Measurements from ENCODE around the gene ESRRA. TPM values are rescaled to one million over a fixed set of nuclear protein-coding genes. Genes with fewer than 3 reads are reported as not detected.
A peak's percentile ranks its signal among the peaks of the same experiment; 100 is the strongest.

Gene ESRRA
- total RNA-seq, 1 donor from 2014 or later, result 42.3 TPM

GRCh38 chr11:64260147-64260708 is 45.1 kb upstream of the ESRRA start:
- H3K9me3 Mint-ChIP-seq (ENCODE audit: unreplicated experiment), result no peaks in the 10 kb centered on the region
- H3K4me1 Mint-ChIP-seq (ENCODE audit: unreplicated experiment), result peaks cover 4% of the 10 kb centered on the region
- peaks cover 18% of the 10 kb centered on the region for H3K36me3 Mint-ChIP-seq (ENCODE audit: low read depth, unreplicated experiment)
- H3K4me3 Mint-ChIP-seq (ENCODE audit: unreplicated experiment), result peak overlapping the region; percentile 71
- H3K27me3 Mint-ChIP-seq (ENCODE audit: unreplicated experiment), result peaks cover 13% of the 10 kb centered on the region
- no peak for TF ChIP-seq CTCF (IDR thresholded peaks at IDR 0.05; ENCODE audit: unreplicated experiment)
- DNase-seq (ENCODE audit: low spot score), result no peak
- no peak overlapping the region for H3K27ac Mint-ChIP-seq (ENCODE audit: unreplicated experiment)

- no peak overlapping the region for H3K27ac Mint-ChIP-seq (ENCODE audit: unreplicated experiment)
These were observed 43.7 kb upstream of the ESRRA start for GRCh38 chr11:64261556-64262080.

GRCh38 chr11:64262271-64263002 is 42.9 kb upstream of the ESRRA start:
- H3K36me3 Mint-ChIP-seq (ENCODE audit: low read depth, unreplicated experiment), result peaks cover 23% of the 10 kb centered on the region

More at GRCh38 chr11:64261556-64262080, 43.7 kb upstream of the ESRRA start:
- Mint-ChIP-seq H3K4me3 (ENCODE audit: unreplicated experiment) (no peak overlapping the region), H3K27me3 (ENCODE audit: unreplicated experiment) (peaks cover 16% of the 10 kb centered on the region), H3K4me1 (ENCODE audit: unreplicated experiment) (peaks cover 4% of the 10 kb centered on the region), H3K9me3 (ENCODE audit: unreplicated experiment) (no peaks in the 10 kb centered on the region), H3K36me3 (ENCODE audit: low read depth, unreplicated experiment) (peaks cover 23% of the 10 kb centered on the region)
- TF ChIP-seq CTCF (IDR thresholded peaks at IDR 0.05; ENCODE audit: unreplicated experiment), result no peak
- DNase-seq (ENCODE audit: low spot score), result no peak

GRCh38 chr11:64263021-64263946 is 42.0 kb upstream of the ESRRA start:
- Mint-ChIP-seq H3K4me3 (ENCODE audit: unreplicated experiment) (no peak overlapping the region), H3K27me3 (ENCODE audit: unreplicated experiment) (peaks cover 22% of the 10 kb centered on the region), H3K4me1 (ENCODE audit: unreplicated experiment) (peaks cover 11% of the 10 kb centered on the region), H3K27ac (ENCODE audit: unreplicated experiment) (no peak overlapping the region), H3K36me3 (ENCODE audit: low read depth, unreplicated experiment) (peaks cover 30% of the 10 kb centered on the region), H3K9me3 (ENCODE audit: unreplicated experiment) (no peaks in the 10 kb centered on the region)
- TF ChIP-seq CTCF (IDR thresholded peaks at IDR 0.05; ENCODE audit: unreplicated experiment), result no peak
- DNase-seq (ENCODE audit: low spot score), result no peak

More at GRCh38 chr11:64262271-64263002, 42.9 kb upstream of the ESRRA start:
- DNase-seq (ENCODE audit: low spot score), result no peak
- Mint-ChIP-seq H3K4me1 (ENCODE audit: unreplicated experiment) (peaks cover 4% of the 10 kb centered on the region), H3K9me3 (ENCODE audit: unreplicated experiment) (no peaks in the 10 kb centered on the region), H3K27me3 (ENCODE audit: unreplicated experiment) (peaks cover 16% of the 10 kb centered on the region), H3K27ac (ENCODE audit: unreplicated experiment) (no peak overlapping the region), H3K4me3 (ENCODE audit: unreplicated experiment) (no peak overlapping the region)
- TF ChIP-seq CTCF (IDR thresholded peaks at IDR 0.05; ENCODE audit: unreplicated experiment), result no peak
